GOT3 (cell line): ENCODE data around the gene MGAT4C.
"Not testable (repeated sequence)": the region's sequence is repeated elsewhere in the genome, so short reads cannot be mapped to it uniquely, and the experiment has no call there.

Source experiments
- DNase-seq: peaks from one replicate; lab custom pipeline; 2025; ENCODE audit warnings: mixed read lengths; lab: John Stamatoyannopoulos, UW

The MGAT4C gene

DNA sequence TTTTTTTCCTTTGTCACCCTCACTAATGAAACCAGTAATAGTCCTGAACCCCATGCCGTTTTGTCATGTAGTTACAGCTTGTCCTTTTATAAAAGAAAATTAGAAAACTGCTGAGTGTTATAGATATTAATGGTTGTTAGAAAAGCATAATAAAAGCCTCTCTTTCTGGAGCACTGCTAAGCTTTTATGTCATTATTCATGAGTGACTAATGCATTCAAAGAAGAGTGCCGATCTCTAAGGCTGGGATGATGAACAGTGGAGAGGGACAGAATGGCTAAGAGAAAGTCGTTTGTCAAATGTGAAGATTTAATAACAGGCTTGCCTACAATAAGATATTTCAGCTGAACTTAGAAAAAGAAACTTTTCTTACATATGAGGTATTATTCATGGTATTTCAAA is 121.6 kb downstream of the MGAT4C start:
- DNase-seq, result no peak

DNA sequence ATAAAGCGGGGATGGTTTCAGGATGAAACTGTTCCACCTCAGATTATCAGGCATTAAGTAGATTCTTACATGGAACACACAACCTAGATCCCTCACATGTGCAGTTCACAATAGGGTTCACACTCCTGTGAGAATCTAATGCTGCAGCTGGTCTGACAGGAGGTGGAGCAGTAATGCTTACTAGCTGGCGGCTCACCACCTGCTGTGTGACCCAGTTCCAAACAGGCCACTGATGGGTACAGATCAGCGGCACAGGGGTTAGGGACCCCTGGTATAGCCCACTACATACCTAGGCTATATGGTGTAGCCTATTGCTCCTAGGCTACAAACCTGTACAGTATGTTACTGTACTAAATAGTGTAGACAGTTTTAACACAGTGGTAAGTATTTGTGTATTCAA is 129.3 kb downstream of the MGAT4C start:
- DNase-seq, result not testable (repeated sequence)

DNA sequence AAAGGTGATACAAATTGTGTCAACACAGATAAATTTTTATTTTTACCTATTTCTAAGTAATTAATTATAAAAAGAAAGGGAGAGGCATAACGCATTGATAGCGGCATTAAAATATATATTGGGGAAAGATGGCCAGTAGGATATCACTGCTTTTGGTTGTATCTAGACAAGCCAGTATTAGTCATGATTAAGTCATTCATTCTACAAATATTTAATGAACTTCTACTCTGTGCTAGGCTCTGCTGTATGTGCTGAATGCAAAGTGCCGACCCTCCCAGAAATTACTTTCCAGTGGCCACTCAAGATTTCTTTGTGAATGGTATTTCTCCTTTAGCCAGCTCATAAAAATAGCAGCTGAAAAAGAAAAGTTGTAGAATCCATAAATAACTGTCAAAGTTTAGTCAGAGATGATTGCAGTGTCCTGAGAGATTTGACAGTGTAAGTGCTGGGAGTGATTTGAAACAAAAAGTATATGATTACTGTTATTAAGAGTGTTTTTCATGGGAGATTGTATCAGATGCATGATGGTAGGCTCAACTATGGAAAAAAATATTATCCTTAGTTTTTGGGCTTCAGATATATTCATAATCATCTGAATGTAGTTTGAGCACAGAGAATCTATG is 133.2 kb downstream of the MGAT4C start:
- DNase-seq, result no peak

DNA sequence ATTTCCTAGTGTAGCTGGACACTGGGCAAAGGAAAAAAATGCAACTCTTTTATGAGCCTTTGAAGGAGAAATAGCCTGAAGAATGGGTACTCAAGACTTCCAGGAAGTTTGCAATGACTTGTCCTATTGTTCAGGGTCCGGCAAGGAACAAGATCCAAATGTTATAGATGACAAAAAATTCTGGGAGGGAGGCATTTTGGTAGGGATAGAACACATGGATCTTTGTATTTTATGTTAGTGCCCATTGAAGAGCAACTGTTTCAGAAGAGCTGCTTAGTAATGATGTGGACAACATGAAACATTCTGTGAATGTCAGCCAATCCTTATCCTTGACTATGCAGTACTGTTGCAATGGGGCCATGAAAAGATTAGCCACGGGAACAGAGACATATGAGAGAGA is 138.0 kb downstream of the MGAT4C start:
- DNase-seq, result no peak

DNA sequence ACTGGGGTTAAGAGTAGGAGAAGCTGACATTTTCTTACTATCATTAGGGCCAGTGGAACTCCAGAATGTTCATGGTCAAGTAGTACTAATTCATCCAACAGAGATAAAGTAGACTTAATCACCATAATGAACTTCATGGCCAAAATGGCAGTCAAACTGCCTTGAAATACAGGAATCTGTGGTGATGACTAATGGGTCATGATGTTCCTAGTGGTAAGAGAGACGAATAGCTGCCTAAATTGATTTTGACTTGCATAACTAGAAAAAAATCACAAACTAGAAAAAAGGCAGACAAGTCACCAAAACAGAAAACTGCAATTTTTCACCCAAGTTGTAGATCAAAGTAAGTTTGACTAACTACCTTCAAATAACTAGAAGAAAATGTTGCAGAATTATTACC is 138.5 kb downstream of the MGAT4C start:
- DNase-seq, result no peak

DNA sequence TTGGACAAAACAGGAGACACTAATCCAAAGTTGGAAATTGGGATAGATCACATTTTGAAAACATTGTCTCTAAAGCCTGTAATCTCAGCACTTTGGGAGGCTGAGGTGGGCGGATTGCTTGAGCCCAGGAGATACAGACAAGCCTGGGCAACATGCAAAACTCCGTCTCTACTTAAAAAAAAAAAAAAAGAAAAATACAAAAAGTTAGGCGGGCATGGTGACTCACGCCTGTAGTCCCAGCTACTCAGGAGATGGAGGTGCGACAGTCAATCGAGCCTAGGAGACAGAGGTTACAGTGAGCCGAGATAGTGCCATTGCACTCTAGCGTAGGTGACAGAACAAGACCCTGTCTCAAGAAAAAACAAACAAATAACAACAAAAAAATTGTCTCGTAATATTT is 152.1 kb downstream of the MGAT4C start:
- no peak for DNase-seq

DNA sequence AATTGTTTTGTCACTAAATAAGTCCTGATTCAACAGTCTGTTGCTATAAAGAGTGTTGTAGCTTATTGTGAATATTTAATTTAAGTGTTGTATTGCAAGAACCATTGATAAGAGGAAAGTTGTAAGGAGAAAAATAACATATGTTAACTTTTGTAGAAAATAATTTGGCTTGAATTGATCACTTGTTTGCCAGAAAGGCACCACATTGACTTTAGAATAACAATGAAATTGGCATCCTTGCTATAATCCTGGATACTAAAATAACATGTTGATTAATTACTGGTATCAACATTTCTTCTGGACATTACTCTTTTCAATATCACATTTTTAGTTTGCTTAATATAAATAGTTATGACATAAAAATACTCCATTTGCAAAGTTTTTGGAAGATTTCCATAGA is 159.0 kb downstream of the MGAT4C start:
- no peak for DNase-seq

DNA sequence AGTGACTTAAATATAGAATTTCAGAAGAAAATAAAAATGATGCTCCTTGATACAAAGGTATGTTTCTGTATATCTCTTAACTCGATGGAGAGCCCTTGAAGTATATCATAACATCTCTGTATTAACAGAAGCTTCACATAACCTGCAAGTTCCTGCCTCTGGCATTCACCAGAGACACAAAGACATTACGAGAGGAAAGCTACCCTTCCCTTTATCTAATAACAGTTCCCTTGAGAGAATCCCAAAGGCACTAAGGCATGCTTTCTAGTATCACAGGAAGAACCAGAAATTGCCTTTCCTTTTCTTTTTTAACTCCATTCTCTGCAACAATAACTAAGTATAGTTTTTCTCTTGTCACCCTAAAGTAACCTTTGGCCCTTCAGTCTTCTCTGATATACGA is 164.5 kb downstream of the MGAT4C start:
- DNase-seq, result no peak

DNA sequence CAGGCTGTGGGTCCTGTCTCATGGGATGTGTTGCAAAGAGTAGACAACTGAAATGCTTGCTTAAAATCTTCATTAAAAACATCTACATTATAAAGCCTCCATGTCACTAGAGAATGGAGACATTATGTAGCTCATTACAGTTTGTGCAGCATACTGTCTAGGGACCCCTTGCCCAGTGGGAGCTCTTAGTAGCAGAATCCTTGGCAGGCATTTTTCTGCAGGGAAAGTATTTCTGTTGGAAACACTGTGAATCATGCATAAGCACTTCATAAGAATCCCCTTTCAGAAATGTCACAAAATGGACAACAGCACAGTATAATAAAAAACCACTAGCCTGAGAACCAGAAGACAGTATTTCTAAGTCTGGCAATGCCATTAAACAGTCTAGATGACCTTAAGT is 174.3 kb downstream of the MGAT4C start:
- DNase-seq, result no peak

DNA sequence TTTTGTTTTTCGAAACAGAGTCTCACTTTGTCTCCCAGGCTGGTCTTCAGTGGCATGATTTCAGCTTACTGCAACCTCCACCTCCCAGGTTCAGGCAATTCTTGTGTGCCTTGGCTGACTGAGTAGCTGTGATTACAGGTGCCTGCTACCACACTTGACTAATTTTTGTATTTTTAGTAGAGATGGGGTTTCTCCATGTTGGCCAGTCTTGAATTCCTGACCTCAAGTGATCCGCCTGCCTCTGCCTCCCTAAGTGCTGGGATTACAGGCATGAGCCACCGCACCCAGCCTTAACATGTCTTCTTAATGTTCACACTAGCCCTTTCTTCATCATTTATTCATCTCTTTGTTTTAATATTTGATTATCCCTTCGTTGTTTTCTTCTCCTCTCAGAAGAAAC is 197.1 kb downstream of the MGAT4C start:
- DNase-seq, result not testable (repeated sequence)

DNA sequence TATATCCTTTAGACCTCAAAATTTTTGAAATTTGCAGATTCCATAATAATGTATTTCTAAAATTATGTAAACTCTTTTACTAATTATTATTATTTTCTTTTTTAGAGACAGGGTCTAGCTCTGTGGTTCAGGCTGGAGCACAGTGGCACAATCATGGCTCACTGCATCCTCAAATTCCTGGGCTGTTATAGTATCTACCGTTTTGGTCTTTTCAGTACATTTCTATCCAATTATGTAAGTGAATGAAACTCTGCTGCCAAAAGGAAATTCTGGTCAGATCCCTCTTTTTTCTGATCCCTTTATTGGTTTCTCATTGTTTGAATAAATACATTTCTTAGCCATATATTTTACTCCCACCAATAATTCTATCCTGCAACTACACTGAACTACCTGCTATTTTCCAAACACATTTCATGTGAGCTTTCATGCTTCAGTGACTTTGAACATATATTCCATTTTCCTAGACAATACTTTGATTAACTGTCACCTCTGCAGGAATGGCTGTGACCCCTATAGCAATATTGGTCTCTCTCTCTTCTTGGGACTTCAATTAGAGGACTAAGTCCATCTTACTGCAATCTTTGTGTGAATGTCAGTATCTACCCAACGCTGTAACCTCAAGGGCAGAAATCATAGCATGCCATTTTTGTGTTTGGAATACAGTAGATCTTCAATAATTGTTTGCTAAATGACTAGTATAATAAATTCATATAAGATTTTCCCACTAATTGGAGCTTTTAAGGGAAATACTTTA is 198.9 kb downstream of the MGAT4C start:
- no peak for DNase-seq

DNA sequence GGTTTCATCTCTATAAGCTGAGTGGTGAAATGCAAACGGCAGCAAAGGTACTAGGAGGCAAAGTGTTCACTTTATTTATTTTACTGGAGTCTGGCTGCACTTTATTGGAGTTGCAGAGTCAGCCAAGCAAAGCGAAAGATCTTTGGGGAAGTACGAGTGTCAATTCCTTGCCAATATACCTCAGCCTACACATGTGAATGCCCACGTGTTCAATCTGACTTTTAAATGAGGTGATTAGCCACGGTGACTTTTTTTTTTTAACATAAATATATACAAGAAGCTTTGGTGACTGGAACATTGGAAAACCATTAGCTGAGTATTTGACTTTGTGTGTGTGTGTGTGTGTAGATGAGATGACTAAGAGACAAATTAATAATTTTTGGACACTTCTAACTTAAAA is 203.3 kb downstream of the MGAT4C start:
- DNase-seq, result no peak

DNA sequence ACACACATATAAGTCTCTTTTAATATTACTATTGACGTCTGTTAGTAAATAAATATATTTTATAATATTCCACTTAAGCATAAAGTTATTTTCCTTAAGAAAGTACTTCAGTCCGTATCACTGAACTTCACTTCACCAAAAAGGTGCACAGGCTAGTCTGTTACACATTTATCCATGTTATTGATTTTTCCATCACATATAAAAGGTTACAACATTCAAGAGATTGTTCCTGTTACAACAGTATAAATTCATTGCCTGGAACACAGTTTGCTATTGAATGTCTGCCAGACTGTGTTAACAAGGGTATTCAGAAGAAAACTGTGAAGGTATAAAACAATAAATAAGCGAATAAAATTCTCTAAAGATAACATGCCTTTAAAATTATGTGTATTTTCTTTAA is 206.2 kb downstream of the MGAT4C start:
- no peak for DNase-seq

DNA sequence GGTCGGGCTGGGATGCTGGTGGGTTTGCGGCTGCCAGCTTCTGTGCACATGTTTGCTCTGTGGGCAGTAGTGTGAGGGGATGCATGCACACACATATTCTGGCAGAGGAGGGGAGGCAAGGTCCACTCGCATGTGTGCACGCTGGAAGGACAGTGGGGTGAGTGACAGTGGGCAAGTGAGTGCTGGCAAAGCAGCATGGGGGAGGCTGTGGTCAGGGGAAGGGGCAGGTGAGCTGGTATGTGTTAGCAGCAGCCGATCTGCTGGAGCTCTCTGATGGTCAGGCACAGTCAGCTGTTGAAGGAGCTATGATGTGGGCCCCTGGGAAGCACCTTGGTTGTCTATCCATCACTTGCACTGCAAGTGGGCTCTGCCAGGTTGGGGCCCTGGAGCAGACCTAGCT is 211.8 kb downstream of the MGAT4C start:
- DNase-seq, result no peak

DNA sequence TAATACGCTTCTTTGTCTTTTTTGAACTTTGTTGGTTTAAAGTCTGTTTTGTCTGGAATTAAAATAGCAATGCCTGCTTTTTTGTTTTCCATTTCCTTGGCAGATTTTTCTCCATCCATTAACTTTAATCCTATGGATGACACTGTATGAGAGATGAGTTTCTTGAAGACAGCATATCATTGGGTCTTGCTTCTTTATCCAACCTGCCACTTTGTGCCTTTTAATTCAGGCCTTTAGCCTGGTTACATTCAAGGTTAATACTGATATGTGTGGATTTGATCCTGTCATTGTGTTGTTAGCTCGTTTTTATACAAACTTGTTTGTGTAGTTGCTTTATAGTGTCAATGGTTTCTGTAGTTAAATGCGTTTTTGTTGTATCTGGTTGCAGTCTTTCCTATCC is 214.1 kb downstream of the MGAT4C start:
- DNase-seq, result no peak

DNA sequence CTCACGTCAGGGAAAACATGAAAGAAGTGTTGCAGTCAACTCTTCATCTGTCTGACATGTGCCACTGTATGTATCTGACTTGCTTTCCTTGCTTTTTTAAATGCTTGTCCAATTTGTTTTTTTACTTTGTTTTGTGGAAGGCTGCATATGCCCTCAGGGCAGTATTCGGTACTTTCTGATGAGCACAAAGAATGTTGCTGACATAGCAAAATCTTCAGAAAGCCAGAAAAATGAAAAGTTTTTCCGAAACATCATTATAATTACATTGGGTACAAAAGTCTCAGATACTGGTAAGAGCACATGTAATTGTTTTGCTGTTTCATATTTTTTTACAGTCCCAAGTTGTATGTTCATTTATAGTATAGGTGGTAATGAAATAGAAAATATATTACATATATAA is 237.8 kb downstream of the MGAT4C start:
- DNase-seq, result no peak

DNA sequence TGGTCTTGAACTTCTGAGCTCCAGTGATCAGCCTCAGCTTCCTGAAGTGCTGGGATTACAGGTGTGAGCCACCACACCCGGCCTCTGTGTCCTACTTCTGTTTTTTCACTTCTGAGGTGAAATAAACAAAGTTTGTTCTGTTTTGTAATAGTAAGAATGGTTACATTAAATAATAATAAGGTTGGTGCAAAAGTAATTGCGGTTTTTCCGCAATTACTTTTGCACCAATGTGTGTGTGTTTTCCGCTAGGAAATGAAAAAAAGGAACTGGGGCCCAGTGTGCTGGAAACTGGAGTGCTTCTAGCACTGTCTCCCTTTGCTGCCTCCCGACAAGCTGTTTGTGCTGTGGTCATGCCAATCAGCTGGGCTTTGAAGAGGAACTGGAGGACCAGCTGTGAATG is 241.2 kb downstream of the MGAT4C start:
- DNase-seq, result no peak

DNA sequence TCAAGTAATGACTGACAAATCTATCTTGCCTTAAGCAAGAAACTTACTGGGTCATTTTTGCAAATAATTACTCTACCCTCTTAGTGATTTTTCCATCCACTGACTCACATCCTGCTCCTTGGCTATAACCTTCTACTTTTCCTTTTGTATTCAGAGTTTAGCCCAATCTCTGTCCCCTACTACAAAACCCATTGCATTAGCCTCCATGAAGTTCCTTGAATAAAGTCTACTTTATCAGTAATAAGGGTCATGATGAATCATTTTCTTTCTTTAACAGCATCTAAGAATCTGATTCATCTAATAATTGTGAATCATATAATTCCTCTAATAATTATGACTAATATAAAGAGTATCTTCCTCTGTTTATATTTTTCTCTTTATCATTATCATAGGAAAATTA is 249.5 kb downstream of the MGAT4C start:
- no peak for DNase-seq

DNA sequence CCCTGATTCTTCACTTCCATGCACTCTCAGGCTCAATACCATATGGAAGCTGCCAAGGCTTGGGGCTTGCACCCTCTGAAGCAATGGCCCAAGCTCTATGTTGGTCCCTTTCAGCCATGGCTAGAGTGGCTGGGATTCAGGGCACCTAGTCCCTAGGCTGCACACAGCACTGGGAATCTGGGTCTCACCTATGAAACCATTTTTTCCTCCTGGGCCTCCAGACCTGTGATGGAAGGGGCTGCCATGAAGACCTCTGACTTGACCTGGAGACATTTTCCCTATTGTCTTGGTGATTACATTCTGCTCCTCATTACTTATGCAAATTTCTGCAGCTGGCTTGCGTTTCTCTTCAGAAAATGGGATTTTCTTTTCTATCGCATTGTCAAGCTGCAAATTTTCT is 258.1 kb downstream of the MGAT4C start:
- DNase-seq, result no peak

DNA sequence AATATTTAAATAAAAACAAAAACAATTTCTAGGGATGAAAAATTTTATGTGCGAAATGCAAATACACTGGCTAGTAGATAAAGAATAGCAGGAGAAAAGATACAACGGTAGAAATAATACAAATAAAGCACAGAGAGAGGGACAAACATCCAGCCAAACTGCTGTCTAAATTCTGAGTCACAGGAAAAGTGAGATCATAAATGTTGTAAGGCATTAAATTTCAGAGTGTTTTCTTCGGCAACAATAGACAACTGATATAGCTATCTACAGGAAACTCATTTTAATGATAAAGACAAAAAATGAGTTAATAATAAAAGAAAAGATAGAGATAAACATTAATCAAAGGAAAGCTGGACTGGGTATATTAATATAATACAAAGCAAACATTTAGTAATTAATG is 259.9 kb downstream of the MGAT4C start:
- DNase-seq, result no peak

DNA sequence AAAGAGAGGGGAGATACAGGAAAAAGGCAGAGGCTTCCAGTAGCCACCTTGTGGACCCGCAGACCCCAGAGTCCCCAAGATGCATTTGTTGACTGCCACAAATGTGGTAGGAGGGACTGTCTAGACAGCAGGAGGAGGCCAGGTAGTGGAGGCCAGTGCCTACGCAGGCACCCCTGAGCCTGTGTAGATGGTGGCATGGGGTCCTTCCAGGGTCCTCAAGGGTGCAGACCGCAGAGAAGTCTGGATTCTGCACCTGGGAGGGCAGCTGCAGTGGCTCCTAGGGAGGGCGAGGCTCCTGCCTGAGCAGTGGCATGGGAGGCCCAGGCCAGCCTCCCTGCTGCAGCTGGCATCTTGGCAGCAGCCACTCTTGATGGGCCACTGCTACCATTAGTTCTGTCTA is 262.4 kb downstream of the MGAT4C start:
- DNase-seq, result no peak

DNA sequence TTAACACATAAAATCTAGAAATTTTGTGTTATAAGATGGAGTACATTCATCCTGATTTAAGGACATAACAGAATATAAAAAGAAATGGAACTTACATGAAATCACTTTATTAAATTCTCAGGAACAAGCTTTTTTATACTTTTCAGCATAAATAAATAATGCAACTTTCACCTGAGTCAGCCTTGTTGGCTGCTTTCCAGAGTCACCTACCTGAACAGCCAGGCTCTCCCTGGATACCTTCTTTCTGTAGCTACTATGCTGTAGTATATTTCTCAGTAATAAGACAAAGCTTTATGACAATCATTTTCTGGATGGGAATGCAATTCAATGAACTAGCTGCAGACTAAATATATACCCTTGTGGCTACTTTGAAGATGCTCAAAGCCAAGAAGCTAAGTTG is 270.2 kb downstream of the MGAT4C start:
- no peak for DNase-seq

DNA sequence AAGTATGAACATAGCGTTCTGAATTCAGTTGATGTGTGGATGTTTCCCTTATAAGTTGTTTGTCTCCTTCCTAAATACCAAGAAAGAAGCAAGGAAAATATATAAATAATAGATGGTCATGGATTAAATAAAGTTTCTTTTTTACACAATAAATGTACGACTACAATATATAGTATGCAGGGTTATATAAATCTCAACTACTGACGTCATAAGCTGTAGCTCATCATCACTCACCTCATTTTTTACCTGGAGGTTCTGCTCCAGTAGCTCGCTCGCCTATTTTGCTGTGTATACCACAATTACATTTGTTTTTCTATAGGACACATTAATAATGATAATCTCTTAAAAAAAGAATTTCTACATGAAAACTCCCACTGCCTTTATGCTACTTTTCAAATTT is 272.6 kb downstream of the MGAT4C start:
- no peak for DNase-seq

DNA sequence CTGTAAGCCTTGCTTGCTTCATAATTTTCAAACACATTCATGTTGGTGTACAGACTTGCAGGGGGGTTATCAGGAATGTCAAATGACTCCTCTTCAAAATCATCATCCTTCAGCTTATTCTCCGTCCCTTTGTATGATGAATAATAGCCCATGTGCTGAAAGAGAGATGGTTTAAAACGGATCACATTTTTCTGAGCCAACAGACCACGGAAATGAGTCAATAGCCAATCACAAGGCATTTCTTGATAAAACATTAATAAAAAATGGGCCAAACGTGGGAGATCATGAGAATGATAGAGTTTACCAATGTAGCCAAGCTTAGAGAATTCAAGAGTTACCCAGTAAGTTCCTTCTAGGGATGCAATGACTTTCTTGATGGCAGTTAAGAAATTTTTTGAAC is 276.6 kb downstream of the MGAT4C start:
- no peak for DNase-seq
